ENCODE results near the gene EFCAB12.
"Not testable (repeated sequence)": the region's sequence is repeated elsewhere in the genome, so short reads cannot be mapped to it uniquely, and the experiment has no call there.

The EFCAB12 gene

GRCh38 chr3:129391583-129391982 lies 36.9 kb downstream of the EFCAB12 start:
- not testable (repeated sequence) for ATAC-seq

DNA sequence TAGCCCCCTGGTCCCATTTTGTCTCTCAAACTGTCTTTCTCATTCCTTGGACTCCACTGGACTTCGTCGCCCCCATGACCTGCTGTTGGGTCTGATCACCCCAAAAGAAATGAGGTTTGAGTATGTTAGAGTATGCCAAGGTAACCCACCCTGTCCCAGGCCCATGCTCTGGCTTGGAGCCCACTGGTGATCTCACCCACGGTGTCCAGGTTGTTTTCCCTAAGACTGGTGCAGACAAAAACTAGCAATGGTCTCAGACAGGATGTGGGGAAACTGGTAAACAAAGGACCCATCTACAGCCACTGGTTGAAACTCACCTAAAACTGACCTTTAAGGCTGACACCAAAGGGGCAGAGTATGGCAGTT lies 38.9 kb downstream of the EFCAB12 start:
- no peak for ATAC-seq

- not testable (repeated sequence) for ATAC-seq
Observed at GRCh38 chr3:129388791-129389571, 39.5 kb downstream of the EFCAB12 start.

DNA sequence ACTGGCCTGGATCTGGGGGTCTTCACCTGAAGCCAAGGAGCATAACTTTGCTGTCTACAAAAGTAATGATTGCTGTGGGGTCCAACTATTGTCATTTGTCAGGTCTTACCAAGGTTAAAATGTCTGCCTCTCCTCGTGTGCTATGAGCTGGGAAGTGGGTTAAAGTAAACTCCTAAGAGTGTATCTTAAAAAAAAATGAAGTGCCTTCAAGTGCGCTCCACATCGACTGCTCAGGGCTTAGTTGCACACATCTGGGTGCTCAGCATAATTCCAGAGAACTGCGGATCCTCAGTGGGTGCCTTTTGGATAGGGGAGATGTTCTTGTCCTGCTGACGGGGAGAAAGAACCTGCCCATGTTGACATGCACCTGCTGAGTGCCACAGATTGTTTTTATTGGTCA lies 40.9 kb downstream of the EFCAB12 start:
- no peak for ATAC-seq

DNA sequence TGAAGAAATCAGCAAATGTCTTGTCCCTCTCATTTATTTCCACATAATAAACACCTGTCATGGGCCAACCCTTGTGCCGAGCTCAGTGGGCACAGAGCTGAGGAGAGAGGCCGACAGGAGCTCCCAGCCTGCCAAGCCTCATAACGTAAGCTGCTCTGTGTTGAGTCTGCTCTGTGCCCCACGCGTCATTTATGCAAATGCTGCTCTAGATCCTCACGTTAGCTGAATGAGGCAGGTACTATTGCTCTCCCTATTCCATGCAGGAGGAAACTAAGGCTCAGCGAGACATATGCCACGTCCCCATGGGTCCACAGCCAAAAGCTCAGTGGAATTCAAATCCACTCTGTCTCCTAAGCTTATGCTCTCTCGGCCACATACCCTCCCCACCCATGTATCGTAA lies 41.5 kb downstream of the EFCAB12 start:
- no peak for ATAC-seq

- not testable (repeated sequence) for ATAC-seq
Observed at GRCh38 chr3:129385507-129385906, 42.9 kb downstream of the EFCAB12 start.

DNA sequence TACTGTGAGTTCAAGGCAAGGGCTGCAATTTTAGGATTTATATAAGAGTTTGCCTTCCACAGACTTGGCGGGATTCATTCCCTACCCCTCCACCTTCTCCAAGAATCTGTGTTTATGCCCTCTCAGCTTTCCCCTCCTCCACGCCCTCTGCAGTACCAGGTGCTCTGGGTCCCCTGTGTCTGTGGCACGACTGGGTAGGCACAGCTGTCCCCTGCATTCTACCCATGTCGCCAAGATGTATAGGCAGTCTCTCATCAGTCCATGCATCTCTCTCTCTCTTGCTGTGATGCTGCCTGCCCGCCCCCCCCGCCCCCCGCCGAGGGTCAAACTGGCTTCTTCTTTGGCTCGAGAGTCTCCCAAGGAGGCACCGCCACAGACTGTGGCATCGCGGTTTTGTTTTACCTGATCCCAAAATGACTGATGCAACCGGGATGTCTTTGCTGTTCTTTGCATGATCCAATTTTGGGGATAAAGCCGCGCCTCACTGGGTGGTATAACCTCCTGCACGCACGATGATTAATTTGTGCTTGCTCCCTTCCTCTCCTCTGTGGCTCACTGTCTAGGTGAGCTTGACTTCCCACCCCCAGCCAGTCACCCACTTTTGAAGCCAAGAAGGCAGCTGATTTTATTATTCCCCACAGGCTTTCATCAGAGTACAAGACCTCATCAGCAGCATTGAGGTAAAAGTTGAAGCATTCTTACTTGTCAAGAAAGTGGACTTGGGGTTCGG lies 43.7 kb downstream of the EFCAB12 start:
- no peak for ATAC-seq

- ATAC-seq = not testable (repeated sequence)
Observed at GRCh38 chr3:129384103-129384502, 44.3 kb downstream of the EFCAB12 start.

- peak; percentile 89 to 94 for ATAC-seq
Observed at GRCh38 chr3:129383292-129383860, 45.1 kb downstream of the EFCAB12 start.

- no peak for ATAC-seq
Observed at GRCh38 chr3:129382366-129382765, 46.1 kb downstream of the EFCAB12 start.

GRCh38 chr3:129379582-129380358 lies 48.7 kb downstream of the EFCAB12 start:
- ATAC-seq = no peak

- ATAC-seq = no peak
Observed at GRCh38 chr3:129378949-129379348, 49.5 kb downstream of the EFCAB12 start.

- ATAC-seq = no peak
Observed at GRCh38 chr3:129377615-129378014, 50.8 kb downstream of the EFCAB12 start.

GRCh38 chr3:129375099-129375498 lies 53.3 kb downstream of the EFCAB12 start:
- no peak for ATAC-seq

GRCh38 chr3:129371041-129371826 lies 57.2 kb downstream of the EFCAB12 start:
- no peak for ATAC-seq

DNA sequence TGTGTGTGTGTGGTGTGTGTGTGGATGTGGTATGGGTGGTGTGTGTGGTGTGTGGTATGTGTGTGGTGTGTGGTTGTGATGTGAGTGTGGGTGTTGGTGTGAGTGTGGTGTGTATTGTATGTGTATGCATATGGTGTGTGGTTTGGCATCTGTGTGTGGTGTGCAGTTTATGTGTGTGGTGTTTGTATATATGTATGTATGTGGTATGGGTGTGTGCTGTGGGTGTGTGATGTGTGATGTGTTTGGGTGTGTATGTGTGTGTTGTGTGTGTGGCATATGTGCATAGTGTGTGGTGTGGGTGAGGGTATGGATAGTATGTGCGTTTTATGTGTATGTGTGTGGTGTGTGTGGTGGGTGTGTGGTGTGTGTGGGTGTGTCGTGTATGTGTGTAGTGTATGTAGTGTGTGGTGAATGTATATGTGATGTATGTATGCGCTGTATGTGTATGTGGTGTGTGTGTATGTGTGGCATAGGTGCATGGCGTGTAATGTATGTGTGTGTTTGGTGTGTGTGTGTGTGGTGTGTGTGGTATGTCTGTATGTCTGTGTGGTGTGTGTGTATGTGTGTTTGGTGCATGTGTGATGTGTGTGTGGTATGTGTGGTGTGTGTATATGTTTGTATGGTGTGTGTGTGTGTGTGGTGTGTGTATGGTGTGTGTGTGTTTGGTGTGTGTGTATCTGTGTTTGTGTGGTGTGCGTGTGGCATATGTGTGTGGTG lies 58.0 kb downstream of the EFCAB12 start:
- no peak for ATAC-seq

DNA sequence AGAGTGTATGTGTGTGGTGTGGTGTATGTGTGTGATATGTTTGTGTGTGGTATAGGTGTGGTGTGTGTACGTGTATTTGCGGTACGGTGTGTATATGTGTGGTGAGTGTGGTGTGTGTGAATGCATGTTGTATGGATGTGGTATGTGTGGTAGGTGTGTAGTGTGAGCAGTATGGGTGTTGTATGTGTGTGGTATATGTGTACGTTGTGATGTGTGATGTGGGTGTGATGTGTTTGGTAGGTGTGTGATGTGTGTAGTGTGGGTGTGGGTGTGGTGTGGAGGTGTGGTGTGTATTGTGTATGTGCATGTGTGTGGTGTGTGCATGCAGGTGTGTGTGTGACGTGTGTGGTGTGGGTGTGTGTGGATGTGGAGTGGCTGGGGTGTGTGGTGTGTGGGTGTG lies 58.7 kb downstream of the EFCAB12 start:
- no peak for ATAC-seq

GRCh38 chr3:129367821-129368220 lies 60.6 kb downstream of the EFCAB12 start:
- no peak for ATAC-seq

GRCh38 chr3:129366312-129366831 lies 62.1 kb downstream of the EFCAB12 start:
- ATAC-seq = no peak

DNA sequence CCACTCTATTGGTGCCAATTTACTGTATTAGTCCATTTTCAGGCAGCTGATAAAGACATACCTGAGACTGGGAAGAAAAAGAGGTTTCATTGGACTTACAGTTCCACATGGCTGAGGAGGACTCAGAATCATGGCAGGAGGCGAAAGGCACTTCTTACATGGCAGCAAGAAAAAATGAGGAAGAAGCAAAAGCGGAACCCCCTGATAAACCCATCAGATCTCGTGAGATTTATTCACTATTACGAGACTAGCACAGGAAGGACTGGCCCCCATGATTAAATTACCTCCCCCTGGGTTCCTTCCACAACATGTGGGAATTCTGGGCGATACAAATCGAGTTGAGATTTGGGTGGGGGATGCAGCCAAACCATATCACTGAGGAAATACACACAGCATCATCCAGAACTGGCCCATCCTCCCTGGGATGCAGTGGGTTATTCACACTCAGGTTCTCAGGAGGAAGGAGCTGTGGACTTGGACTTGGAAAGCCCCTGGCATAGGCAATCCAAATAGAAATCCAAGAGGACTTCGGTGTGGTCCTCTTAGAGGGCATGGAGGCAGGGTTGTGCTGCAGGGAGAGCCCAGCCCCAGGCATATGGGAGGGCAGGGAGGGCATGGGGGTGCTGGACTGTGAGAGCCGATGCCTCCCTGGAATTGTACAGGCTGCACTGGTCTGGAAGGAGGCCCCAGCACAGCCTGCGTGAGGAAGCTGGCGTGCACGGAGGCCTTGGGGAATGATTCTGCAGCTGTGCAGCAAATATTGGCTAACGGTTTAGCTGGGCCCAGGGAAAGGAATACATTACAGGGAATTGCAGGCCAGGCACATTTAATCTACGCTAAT lies 62.9 kb downstream of the EFCAB12 start:
- ATAC-seq = no peak
